ENCODE results near the gene LRMDA.
"Not testable (repeated sequence)": the region's sequence is repeated elsewhere in the genome, so short reads cannot be mapped to it uniquely, and the experiment has no call there.

The LRMDA gene

GRCh38 chr10:75508814-75509306, 77.4 kb downstream of the LRMDA start:
- no peak for DNase-seq

- DNase-seq, result no peak
Measured at GRCh38 chr10:75509706-75510105, 78.3 kb downstream of the LRMDA start.

GRCh38 chr10:75511011-75511410, 79.6 kb downstream of the LRMDA start:
- no peak for DNase-seq

- no peak for DNase-seq
Measured at GRCh38 chr10:75512203-75512933, 80.9 kb downstream of the LRMDA start.

- no peak for DNase-seq
Measured at GRCh38 chr10:75513292-75513885, 82.0 kb downstream of the LRMDA start.

GRCh38 chr10:75514830-75515229, 83.4 kb downstream of the LRMDA start:
- no peak for DNase-seq

GRCh38 chr10:75516154-75516553, 84.7 kb downstream of the LRMDA start:
- not testable (repeated sequence) for DNase-seq

- DNase-seq, result not testable (repeated sequence)
Measured at GRCh38 chr10:75519213-75519612, 87.8 kb downstream of the LRMDA start.

GRCh38 chr10:75521194-75521829, 89.9 kb downstream of the LRMDA start:
- not testable (repeated sequence) for DNase-seq

- DNase-seq, result no peak
Measured at GRCh38 chr10:75525067-75525466, 93.6 kb downstream of the LRMDA start.

- DNase-seq, result no peak
Measured at GRCh38 chr10:75525646-75526045, 94.2 kb downstream of the LRMDA start.

- DNase-seq, result no peak
Measured at GRCh38 chr10:75527542-75527941, 96.1 kb downstream of the LRMDA start.

- DNase-seq, result no peak
Measured at GRCh38 chr10:75528392-75528791, 97.0 kb downstream of the LRMDA start.

GRCh38 chr10:75530299-75530698, 98.9 kb downstream of the LRMDA start:
- DNase-seq, result no peak

- no peak for DNase-seq
Measured at GRCh38 chr10:75531571-75532031, 100.2 kb downstream of the LRMDA start.

- DNase-seq, result no peak
Measured at GRCh38 chr10:75532253-75532924, 101.0 kb downstream of the LRMDA start.

- no peak for DNase-seq
Measured at GRCh38 chr10:75538144-75538543, 106.7 kb downstream of the LRMDA start.

- DNase-seq, result no peak
Measured at GRCh38 chr10:75538765-75539164, 107.3 kb downstream of the LRMDA start.

GRCh38 chr10:75540357-75540966, 109.0 kb downstream of the LRMDA start:
- DNase-seq, result no peak

- no peak for DNase-seq
Measured at GRCh38 chr10:75540981-75541380, 109.6 kb downstream of the LRMDA start.

- no peak for DNase-seq
Measured at GRCh38 chr10:75541411-75541810, 110.0 kb downstream of the LRMDA start.

GRCh38 chr10:75542084-75542483, 110.7 kb downstream of the LRMDA start:
- no peak for DNase-seq

- DNase-seq, result no peak
Measured at GRCh38 chr10:75542906-75543305, 111.5 kb downstream of the LRMDA start.

Data from NCI-H1048 (cell line).